Ishikawa (cell line): ENCODE data around the gene ATP13A1.

Source experiments
- EP300 ChIP-seq: IDR thresholded peaks from 2 replicates; pipeline ENCODE4 v1.6.1; 2012; ENCODE audit warnings: borderline replicate concordance
- FOXM1 ChIP-seq: IDR thresholded peaks from 2 replicates; pipeline ENCODE4 v1.6.1; 2012; ENCODE audit warnings: low read depth, borderline replicate concordance
- NFIC ChIP-seq: IDR thresholded peaks from 2 replicates; pipeline ENCODE4 v1.6.1; 2012
- TEAD4 ChIP-seq: IDR thresholded peaks from 2 replicates; pipeline ENCODE4 v1.6.1; 2012

- TF ChIP-seq FOXM1: no peak
- no peak for TF ChIP-seq TEAD4
- TF ChIP-seq EP300: no peak
- no peak for TF ChIP-seq NFIC
Measured at GRCh38 chr19:19633711-19634515, 29.6 kb downstream of the ATP13A1 start.
